GM21825 (cell line): Measurements from ENCODE around the gene ADIPOR1.
A peak's percentile ranks its signal among the peaks of the same experiment; 100 is the strongest.
"Not testable (repeated sequence)": the region's sequence is repeated elsewhere in the genome, so short reads cannot be mapped to it uniquely, and the experiment has no call there.

Experiments
- ATAC-seq: cut with Tn5 transposase; IDR thresholded peaks from one replicate; pipeline ENCODE4 v1.9.1; 2021; ENCODE audit warnings: mild to moderate bottlenecking, moderate library complexity; ENCODE audit not compliant: unreplicated experiment

The ADIPOR1 gene

GRCh38 chr1:202957733-202958543 lies at the start of gene ADIPOR1:
TSS of gene ADIPOR1 (minus strand) at chr1:202958312. CDS start at chr1:202951070, 7,242 bp downstream.
- ATAC-seq: peak; percentile 97

GRCh38 chr1:203006948-203007871 lies 49.1 kb upstream of the ADIPOR1 start, which contains the start of gene TMEM183A:
TSS of gene TMEM183A (plus strand) at chr1:203007374. CDS start at chr1:203007466, 92 bp downstream.
- peak; percentile 90 for ATAC-seq

GRCh38 chr1:203005395-203006142 lies 47.5 kb upstream of the ADIPOR1 start:
- not testable (repeated sequence) for ATAC-seq

- no peak for ATAC-seq
Measured at GRCh38 chr1:203002951-203003350, 44.8 kb upstream of the ADIPOR1 start.

GRCh38 chr1:203001986-203002385 lies 43.9 kb upstream of the ADIPOR1 start:
- no peak for ATAC-seq

- no peak for ATAC-seq
Measured at GRCh38 chr1:203000217-203000944, 42.3 kb upstream of the ADIPOR1 start.

GRCh38 chr1:202998836-202999750 lies 41.0 kb upstream of the ADIPOR1 start:
- ATAC-seq: no peak

- ATAC-seq: no peak
Measured at GRCh38 chr1:202994756-202995155, 36.6 kb upstream of the ADIPOR1 start.

- ATAC-seq: no peak
Measured at GRCh38 chr1:202991112-202991511, 33.0 kb upstream of the ADIPOR1 start.

- ATAC-seq: no peak
Measured at GRCh38 chr1:202989879-202990278, 31.8 kb upstream of the ADIPOR1 start.

- ATAC-seq: no peak
Measured at GRCh38 chr1:202987922-202988583, 29.9 kb upstream of the ADIPOR1 start.

- ATAC-seq: no peak
Measured at GRCh38 chr1:202987255-202987654, 29.1 kb upstream of the ADIPOR1 start.

GRCh38 chr1:202986120-202986519 lies 28.0 kb upstream of the ADIPOR1 start:
- ATAC-seq: not testable (repeated sequence)

- no peak for ATAC-seq
Measured at GRCh38 chr1:202982715-202983430, 24.8 kb upstream of the ADIPOR1 start.

- ATAC-seq: no peak
Measured at GRCh38 chr1:202981939-202982338, 23.8 kb upstream of the ADIPOR1 start.

- no peak for ATAC-seq
Measured at GRCh38 chr1:202979459-202979858, 21.3 kb upstream of the ADIPOR1 start.

GRCh38 chr1:202976633-202977032 lies 18.5 kb upstream of the ADIPOR1 start:
- no peak for ATAC-seq

GRCh38 chr1:202974856-202975255 lies 16.7 kb upstream of the ADIPOR1 start:
- no peak for ATAC-seq
